Uterus (tissue), 4 donors: ENCODE results near the gene BTBD9. TPM values are rescaled to one million over a fixed set of nuclear protein-coding genes. Genes with fewer than 3 reads are reported as not detected.

Experiments used
- DNase-seq, 2 donors: peaks; one replicate each; pipeline ENCODE4 v3.0.0-alpha.2; 2019 to 2020
- H3K27ac ChIP-seq, 2 donors: fragments of 200-600 bp; sonication (generic); 1 replicate in 1 of 2; 2 replicates in 1 of 2; pipeline ENCODE4 v1.5.1; 2016 to 2018
- H3K27me3 ChIP-seq, 2 donors: fragments of 200-600 bp; sonication (generic); one replicate each; pipeline ENCODE4 v1.5.1; 2018 to 2019; ENCODE audit warnings: control low read depth in 1 of 2
- H3K36me3 ChIP-seq, 2 donors: fragments of 200-600 bp; sonication (generic); one replicate each; pipeline ENCODE4 v1.5.1; 2019; ENCODE audit warnings: control low read depth in 1 of 2
- H3K4me1 ChIP-seq, 2 donors: fragments of 200-600 bp; sonication (generic); one replicate each; pipeline ENCODE4 v1.5.1; 2018 to 2019; ENCODE audit warnings: control low read depth in 1 of 2
- H3K4me3 ChIP-seq, 2 donors: fragments of 200-600 bp; sonication (generic); 1 replicate in 1 of 2; 2 replicates in 1 of 2; pipeline ENCODE4 v1.5.1; 2018 to 2019; ENCODE audit warnings: mild to moderate bottlenecking in 1 of 2
- H3K9me3 ChIP-seq, 2 donors: fragments of 200-600 bp; sonication (generic); one replicate each; pipeline ENCODE4 v1.5.1; 2019; ENCODE audit warnings: control low read depth in 1 of 2
- CTCF ChIP-seq, 4 experiments: fragments of 200-600 bp in 2 of 4; fragments of 450-650 bp in 2 of 4; sonication (generic) in 2 of 4; IDR thresholded peaks; one replicate each; pipeline ENCODE4 v1.5.1; 2016 to 2019; ENCODE audit warnings: antibody characterized with exemption in 4 of 4, mild to moderate bottlenecking in 2 of 4, moderate library complexity in 1 of 4
- POLR2A ChIP-seq, 2 donors: fragments of 450-650 bp; IDR thresholded peaks; one replicate each; pipeline ENCODE4 v1.6.1; 2016; ENCODE audit warnings: antibody characterized with exemption in 2 of 2, mild to moderate bottlenecking in 1 of 2, moderate library complexity in 1 of 2
- intact Hi-C: fragments of 100-400 bp; cut with DNase I; formaldehyde crosslinking; loops from one replicate; pipeline ENCODE4 v1.15.1; 2023; ENCODE audit warnings: low total_unique reads
- total RNA-seq, 4 donors: library from RNA; depleted of rRNA in 3 of 4; stranded (reverse); fragments of >200 nt in 3 of 4; gene quantifications; one replicate each; pipeline versions ENCODE4 v1.1.0 to v1.2.4, GENCODE V29; 2014 to 2023
- donor health status: DM: yes; HTN: yes; CAD: no.

The BTBD9 gene
- total RNA-seq, 4 donors from 2014 or later = 10.3 to 50.3 (median 34.4) TPM

- H3K27me3 ChIP-seq = no peaks in the 10 kb centered on the region
- no peak for DNase-seq
- no peaks in the 10 kb centered on the region for H3K4me1 ChIP-seq
- no peaks in the 10 kb centered on the region for H3K9me3 ChIP-seq
- TF ChIP-seq CTCF (IDR thresholded peaks at IDR 0.05) (no peak), POLR2A (IDR thresholded peaks at IDR 0.05) (no peak)
- H3K4me3 ChIP-seq = no peak overlapping the region
- H3K36me3 ChIP-seq = no peaks in the 10 kb centered on the region
- intact Hi-C loops = no loop called here
- H3K27ac ChIP-seq = no peak overlapping the region
These were observed 143.7 kb downstream of the BTBD9 start for GRCh38 chr6:38495922-38496635.

GRCh38 chr6:38495518-38495917 is 144.2 kb downstream of the BTBD9 start:
- TF ChIP-seq POLR2A (IDR thresholded peaks at IDR 0.05) (no peak), CTCF (IDR thresholded peaks at IDR 0.05) (no peak)
- intact Hi-C loops = no loop called here
- Histone ChIP-seq H3K9me3 (no peaks in the 10 kb centered on the region), H3K4me1 (no peaks in the 10 kb centered on the region), H3K27ac (no peak overlapping the region), H3K27me3 (no peaks in the 10 kb centered on the region), H3K36me3 (no peaks in the 10 kb centered on the region), H3K4me3 (no peak overlapping the region)
- no peak for DNase-seq

- no peaks in the 10 kb centered on the region for H3K27me3 ChIP-seq
- H3K27ac ChIP-seq = no peak overlapping the region
- H3K4me1 ChIP-seq = no peaks in the 10 kb centered on the region
- no peaks in the 10 kb centered on the region for H3K9me3 ChIP-seq
- peak; percentile 73 to 81 for DNase-seq
- H3K36me3 ChIP-seq = no peaks in the 10 kb centered on the region
- no peak overlapping the region for H3K4me3 ChIP-seq
- intact Hi-C loops = no loop called here
- TF ChIP-seq POLR2A (IDR thresholded peaks at IDR 0.05) (no peak), CTCF (IDR thresholded peaks at IDR 0.05) (peak; percentile 86 to 92 (median 89))
These were observed 145.7 kb downstream of the BTBD9 start for GRCh38 chr6:38493931-38494547.

GRCh38 chr6:38492031-38492430 is 147.7 kb downstream of the BTBD9 start:
- TF ChIP-seq POLR2A (IDR thresholded peaks at IDR 0.05) = no peak
- TF ChIP-seq CTCF (IDR thresholded peaks at IDR 0.05) = no peak
- no peak for DNase-seq
- Histone ChIP-seq H3K9me3 (no peaks in the 10 kb centered on the region), H3K27me3 (no peaks in the 10 kb centered on the region), H3K4me1 (no peaks in the 10 kb centered on the region), H3K4me3 (no peak overlapping the region), H3K36me3 (no peaks in the 10 kb centered on the region), H3K27ac (no peak overlapping the region)
- intact Hi-C loops = no loop called here

- Histone ChIP-seq H3K27ac (no peak overlapping the region), H3K9me3 (no peaks in the 10 kb centered on the region), H3K27me3 (no peaks in the 10 kb centered on the region), H3K4me3 (no peak overlapping the region), H3K36me3 (no peaks in the 10 kb centered on the region), H3K4me1 (no peaks in the 10 kb centered on the region)
- TF ChIP-seq CTCF (IDR thresholded peaks at IDR 0.05) = no peak
- no peak for TF ChIP-seq POLR2A (IDR thresholded peaks at IDR 0.05)
- intact Hi-C loops = no loop called here
- DNase-seq = no peak
These were observed 149.8 kb downstream of the BTBD9 start for GRCh38 chr6:38489951-38490350.
